Stimulated activated CD8-positive, alpha-beta memory T cell treated with anti-CD3 and anti-CD28 coated beads, Interleukin-7, amount 100 ng/mL, for 4 hours (primary cell): ENCODE measurements around the gene OR5M10.
"Not testable (repeated sequence)": the region's sequence is repeated elsewhere in the genome, so short reads cannot be mapped to it uniquely, and the experiment has no call there.

Experiments used
- DNase-seq, 2 donors: peaks; one replicate each; pipeline ENCODE4 v3.0.0-alpha.2; 2020; ENCODE audit warnings: low read depth in 2 of 2

Gene OR5M10

GRCh38 chr11:56577621-56578020, at the start of gene OR5M10:
Gene OR5M10, minus strand, starts transcription at chr11:56577721. Its CDS starts 0 bp downstream, at chr11:56577721.
- no peak for DNase-seq

GRCh38 chr11:56625946-56626345, 48.4 kb upstream of the OR5M10 start:
- no peak for DNase-seq

GRCh38 chr11:56624661-56625110, 47.2 kb upstream of the OR5M10 start:
- DNase-seq = no peak

GRCh38 chr11:56611174-56611573, 33.7 kb upstream of the OR5M10 start:
- DNase-seq = no peak

- DNase-seq = not testable (repeated sequence)
These were observed 14.7 kb upstream of the OR5M10 start for GRCh38 chr11:56592088-56592717.

- no peak for DNase-seq
These were observed 18.9 kb downstream of the OR5M10 start for GRCh38 chr11:56558574-56558973.

GRCh38 chr11:56554691-56555090, 22.8 kb downstream of the OR5M10 start:
- DNase-seq = not testable (repeated sequence)

- DNase-seq = no peak
These were observed 32.0 kb downstream of the OR5M10 start for GRCh38 chr11:56545531-56545930.

GRCh38 chr11:56543739-56544138, 33.8 kb downstream of the OR5M10 start:
- DNase-seq = no peak

GRCh38 chr11:56543157-56543556, 34.4 kb downstream of the OR5M10 start, which contains the start of gene OR5M11:
Gene OR5M11, minus strand, starts transcription at chr11:56543257. Its CDS starts 0 bp downstream, at chr11:56543257.
- DNase-seq = no peak

- DNase-seq = no peak
These were observed 44.3 kb downstream of the OR5M10 start for GRCh38 chr11:56533054-56533740.

- no peak for DNase-seq
These were observed 45.7 kb downstream of the OR5M10 start for GRCh38 chr11:56531856-56532255.
